GM12801 (cell line): ENCODE results near the gene MBNL2.

Source experiments
- CTCF ChIP-seq: IDR thresholded peaks from one replicate; pipeline ENCODE4 v1.5.1; 2011; ENCODE audit warnings: control low read depth; ENCODE audit not compliant: insufficient read length; ENCODE audit errors: extremely low read depth

Gene MBNL2

GRCh38 chr13:97221989-97222700 is at the start of gene MBNL2:
TSS of gene MBNL2 (plus strand) at chr13:97222333. CDS start at chr13:97276236, 53,903 bp downstream.
- TF ChIP-seq CTCF, result no peak

- TF ChIP-seq CTCF, result no peak
These were observed 47.5 kb upstream of the MBNL2 start for GRCh38 chr13:97174638-97175037.

GRCh38 chr13:97175041-97175440 is 47.1 kb upstream of the MBNL2 start:
- TF ChIP-seq CTCF, result no peak

- TF ChIP-seq CTCF, result no peak
These were observed 42.6 kb upstream of the MBNL2 start for GRCh38 chr13:97179501-97179900.

- TF ChIP-seq CTCF, result no peak
These were observed 39.8 kb upstream of the MBNL2 start for GRCh38 chr13:97182111-97182890.

GRCh38 chr13:97185291-97185690 is 36.8 kb upstream of the MBNL2 start:
- no peak for TF ChIP-seq CTCF

- TF ChIP-seq CTCF, result no peak
These were observed 36.4 kb upstream of the MBNL2 start for GRCh38 chr13:97185751-97186150.
